Ishikawa (cell line): ENCODE data around the gene RPL22.

Experiments
- CEBPB ChIP-seq: IDR thresholded peaks from 2 replicates; pipeline ENCODE4 v1.6.1; 2012
- EP300 ChIP-seq: IDR thresholded peaks from 2 replicates; pipeline ENCODE4 v1.6.1; 2012; ENCODE audit warnings: borderline replicate concordance
- TAF1 ChIP-seq: IDR thresholded peaks from 2 replicates; pipeline ENCODE4 v1.6.1; 2012; ENCODE audit warnings: low read depth, mild to moderate bottlenecking
- YY1 ChIP-seq: IDR thresholded peaks from 2 replicates; pipeline ENCODE4 v1.6.1; 2012; ENCODE audit warnings: low read depth

DNA sequence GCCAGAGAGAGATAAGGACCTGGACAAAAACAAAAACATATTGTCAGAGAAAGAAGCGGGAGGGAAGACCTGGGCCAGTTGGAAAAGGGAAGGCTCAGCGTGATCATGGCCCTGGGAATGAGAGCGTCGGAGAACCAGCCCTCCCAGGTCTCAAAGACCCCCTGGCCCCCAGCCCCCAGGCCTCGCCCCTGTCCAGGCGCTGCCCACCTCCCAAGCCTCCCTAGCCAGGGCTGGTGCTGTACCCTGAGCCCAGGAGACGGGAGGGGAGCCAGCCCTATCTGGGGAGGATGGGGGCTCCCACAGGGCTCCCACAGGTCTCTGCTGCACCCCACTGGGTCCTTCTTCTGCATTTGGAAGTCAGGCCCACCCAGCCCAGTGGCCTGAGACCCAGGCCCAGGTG lies 34.4 kb downstream of the RPL22 start:
- TF ChIP-seq TAF1 (no peak), EP300 (no peak), CEBPB (no peak), YY1 (no peak)
